Measurements from ENCODE around the gene PRKACB.
"Not testable (repeated sequence)": the region's sequence is repeated elsewhere in the genome, so short reads cannot be mapped to it uniquely, and the experiment has no call there.

The PRKACB gene

GRCh38 chr1:84272401-84272800 is 128.3 kb downstream of the PRKACB start:
- no peak for DNase-seq

- DNase-seq: no peak
These were observed 133.4 kb downstream of the PRKACB start for GRCh38 chr1:84277343-84278059.

GRCh38 chr1:84278905-84279304 is 134.8 kb downstream of the PRKACB start:
- DNase-seq: no peak

- no peak for DNase-seq
These were observed 136.8 kb downstream of the PRKACB start for GRCh38 chr1:84280912-84281311.

- no peak for DNase-seq
These were observed 138.8 kb downstream of the PRKACB start for GRCh38 chr1:84282780-84283333.

GRCh38 chr1:84283381-84283780 is 139.3 kb downstream of the PRKACB start:
- no peak for DNase-seq

GRCh38 chr1:84286071-84286470 is 142.0 kb downstream of the PRKACB start:
- DNase-seq: no peak

GRCh38 chr1:84287389-84287788 is 143.3 kb downstream of the PRKACB start:
- not testable (repeated sequence) for DNase-seq

All from activated naive CD4-positive, alpha-beta T cell (primary cell).